HG03521 (cell line): Measurements from ENCODE around the gene MORN1.
"Not testable (repeated sequence)": the region's sequence is repeated elsewhere in the genome, so short reads cannot be mapped to it uniquely, and the experiment has no call there.

ENCODE experiments used
- ATAC-seq: cut with Tn5 transposase; IDR thresholded peaks from one replicate; pipeline ENCODE4 v1.9.1; 2021; ENCODE audit warnings: mild to moderate bottlenecking, moderate library complexity; ENCODE audit not compliant: unreplicated experiment

Gene MORN1

GRCh38 chr1:2297246-2298011 is 93.9 kb downstream of the MORN1 start:
- no peak for ATAC-seq

GRCh38 chr1:2296614-2297013 is 94.7 kb downstream of the MORN1 start:
- ATAC-seq, result no peak

GRCh38 chr1:2296211-2296610 is 95.1 kb downstream of the MORN1 start:
- ATAC-seq, result not testable (repeated sequence)

DNA sequence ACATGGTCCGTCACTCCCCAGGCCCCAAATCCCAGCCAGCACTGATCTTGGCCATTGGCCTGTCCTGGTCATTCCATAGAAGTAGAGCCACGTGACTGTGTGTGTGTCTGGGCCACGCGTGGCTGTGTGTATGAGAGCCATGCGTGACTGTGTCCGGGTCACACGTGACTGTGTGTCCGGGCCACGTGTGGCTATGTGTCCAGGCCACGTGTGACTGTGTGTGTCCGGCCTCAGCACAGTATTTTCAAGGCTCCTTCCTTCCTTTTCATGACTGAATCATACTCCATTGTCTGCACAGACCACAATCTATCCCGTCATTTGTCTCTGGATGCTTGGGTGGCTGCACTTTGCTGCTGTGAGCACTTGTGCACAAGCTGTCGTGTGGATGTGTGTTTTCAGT is 95.8 kb downstream of the MORN1 start:
- ATAC-seq, result no peak

DNA sequence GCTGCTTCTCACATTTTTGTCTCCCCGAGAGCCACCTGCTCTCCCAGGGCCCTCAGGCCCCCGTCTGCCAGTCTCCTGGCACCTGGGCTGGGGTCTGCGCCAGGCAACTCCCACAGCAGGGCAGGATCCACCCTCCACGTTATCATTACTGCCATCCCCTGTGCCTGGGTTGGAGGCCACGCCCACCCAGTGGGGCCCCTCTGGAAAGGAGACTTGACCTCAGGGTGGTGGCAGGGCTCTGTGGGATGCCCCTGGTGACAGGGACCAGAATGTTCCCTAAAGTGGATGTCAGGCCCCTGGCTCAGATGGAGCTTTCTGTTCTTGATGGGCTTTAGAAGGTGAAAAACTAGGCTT is 96.7 kb downstream of the MORN1 start:
- ATAC-seq, result no peak

DNA sequence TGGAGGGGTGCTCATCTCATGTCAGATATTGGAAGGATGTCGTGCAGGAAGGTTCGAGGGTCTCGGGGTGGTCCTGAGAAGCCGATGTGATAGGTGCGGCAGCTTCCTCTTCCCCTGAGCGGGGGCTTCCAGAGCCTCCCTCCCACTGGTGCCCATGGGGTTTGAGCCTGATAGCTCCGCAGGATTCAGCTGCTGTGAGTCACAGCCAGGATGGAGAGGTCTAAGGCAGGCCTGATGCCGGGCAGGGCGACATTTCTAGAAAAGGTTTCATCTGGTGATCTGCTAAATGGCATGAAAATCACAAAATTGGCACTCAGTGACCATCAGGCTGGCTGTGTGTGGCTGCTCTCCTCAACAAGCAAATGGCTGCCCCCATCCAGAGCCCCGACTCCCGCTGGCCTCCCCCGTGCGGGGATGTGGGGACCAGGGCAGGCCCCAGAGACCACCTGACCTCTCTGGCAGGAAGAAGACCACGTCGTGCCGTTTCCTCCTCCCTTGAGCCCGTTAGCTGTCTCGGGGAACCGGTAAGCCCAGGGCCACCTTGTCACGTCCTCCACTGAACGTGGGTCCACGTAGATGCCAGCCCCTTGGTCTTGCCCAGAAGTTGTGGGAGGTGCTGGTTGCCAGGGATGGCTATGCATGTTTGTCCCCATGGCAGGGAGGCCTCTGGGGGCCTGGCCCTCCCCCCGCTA is 97.2 kb downstream of the MORN1 start:
- no peak for ATAC-seq

GRCh38 chr1:2292725-2293450 is 98.5 kb downstream of the MORN1 start:
- ATAC-seq, result no peak

DNA sequence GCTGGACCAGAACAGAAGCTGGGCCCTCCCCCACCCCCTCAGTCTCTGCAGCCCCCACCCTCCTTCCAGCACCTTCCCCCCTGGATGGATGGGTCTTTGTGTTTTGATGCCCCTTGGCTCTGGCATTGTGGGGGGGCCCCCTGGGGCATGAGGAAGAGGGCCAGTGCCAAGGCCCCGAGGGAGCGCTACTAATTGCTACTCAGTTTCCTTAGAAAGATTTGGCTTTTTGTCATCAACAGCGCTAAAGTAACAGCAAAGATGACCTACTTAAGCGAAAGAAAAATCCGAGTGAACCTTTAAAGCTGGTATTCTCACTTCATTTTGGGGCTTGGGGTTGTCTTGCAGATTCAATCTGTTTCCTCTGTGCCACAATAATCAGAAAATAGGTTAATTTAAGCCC is 99.8 kb downstream of the MORN1 start:
- no peak for ATAC-seq

GRCh38 chr1:2290595-2291510 is 100.5 kb downstream of the MORN1 start:
- ATAC-seq, result no peak

GRCh38 chr1:2290171-2290578 is 101.2 kb downstream of the MORN1 start:
- no peak for ATAC-seq

GRCh38 chr1:2289607-2290006 is 101.7 kb downstream of the MORN1 start:
- no peak for ATAC-seq

DNA sequence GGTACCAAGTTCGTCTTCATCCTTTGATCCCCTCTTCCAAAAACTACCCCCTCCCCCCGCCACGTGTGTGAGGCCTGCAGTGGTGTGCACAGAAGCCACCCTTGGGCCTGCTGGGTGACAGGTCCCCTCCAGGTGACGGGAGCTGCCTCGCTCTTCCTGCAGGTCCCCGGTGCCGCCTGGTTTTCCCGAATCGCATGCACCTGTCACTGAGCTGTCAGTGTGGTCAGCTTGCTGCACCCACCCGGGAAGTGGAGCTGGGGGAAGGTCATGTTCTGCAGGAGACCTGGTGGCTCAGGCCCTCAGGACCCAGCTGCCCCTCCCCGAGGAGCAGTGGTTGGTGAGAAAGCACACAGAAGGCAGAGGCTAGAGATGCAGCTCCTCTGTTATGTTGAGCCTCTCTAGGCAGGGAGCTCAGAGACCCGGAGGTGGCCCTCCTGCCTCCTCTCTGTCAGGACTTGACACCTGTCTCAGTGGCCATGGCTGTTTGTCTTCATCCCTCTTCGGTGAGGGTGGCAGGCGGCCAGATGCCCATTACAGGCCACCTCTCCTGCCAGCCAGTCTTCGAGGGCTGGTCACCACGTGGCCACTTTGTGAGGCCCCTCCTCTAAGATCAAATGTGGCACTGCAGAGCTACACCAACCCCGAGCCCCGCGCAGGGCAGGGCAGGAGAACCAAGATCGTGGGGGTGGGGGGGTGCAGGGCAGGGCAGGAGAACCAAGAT is 102.4 kb downstream of the MORN1 start:
- no peak for ATAC-seq

GRCh38 chr1:2288311-2288710 is 103.0 kb downstream of the MORN1 start:
- ATAC-seq, result no peak

GRCh38 chr1:2287649-2288048 is 103.7 kb downstream of the MORN1 start:
- ATAC-seq, result no peak

GRCh38 chr1:2286923-2287322 is 104.4 kb downstream of the MORN1 start:
- ATAC-seq, result no peak

DNA sequence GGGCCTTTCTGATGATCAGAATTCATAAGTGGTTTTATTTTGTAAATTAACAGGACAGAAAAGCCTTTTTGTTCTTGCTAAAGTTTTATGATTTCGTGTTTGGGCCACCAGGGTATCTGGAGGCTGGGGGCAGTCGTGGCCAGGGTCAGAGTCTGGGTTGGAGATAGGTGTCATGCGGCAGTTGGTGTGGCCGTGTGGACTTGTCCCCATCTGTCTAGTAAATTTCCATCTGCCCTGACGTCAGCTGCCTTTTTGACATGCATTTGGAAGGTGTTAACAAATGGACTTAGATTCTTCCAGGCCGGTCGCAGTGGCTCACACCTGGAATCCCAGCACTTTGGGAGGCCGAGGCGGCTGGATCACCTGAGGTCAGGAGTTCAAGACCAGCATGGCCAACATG is 106.4 kb downstream of the MORN1 start:
- ATAC-seq, result no peak

GRCh38 chr1:2283991-2284895 is 107.1 kb downstream of the MORN1 start:
- no peak for ATAC-seq

GRCh38 chr1:2283371-2283990 is 107.9 kb downstream of the MORN1 start:
- no peak for ATAC-seq
